K562 (cell line): ENCODE measurements around the gene GRIA4. TPM values are rescaled to one million over a fixed set of nuclear protein-coding genes. Genes with fewer than 3 reads are reported as not detected.

Experiments
- ATAC-seq: fragments of 200-7000 bp; cut with Tn5 transposase; 3 replicates; pipeline ENCODE4 v1.9.1; 2020; ENCODE audit warnings: moderate library complexity
- BruUV-seq: library from RNA; stranded (reverse); fragments of 400-500 nt; replicated peaks from 2 replicates; lab custom pipeline; 2021; lab: Mats Ljungman, UMichigan
- CTCF ChIA-PET: fragments of 300-600 bp; formaldehyde crosslinking; extraction: SDS; loops from one replicate; lab custom pipeline; 2021; ENCODE audit warnings: low intra/inter-chr PET ratio; lab: Yijun Ruan, JAX
- POLR2A ChIA-PET: fragments of 300-600, 350-650 bp; sonication (Branson Sonifier 250); formaldehyde crosslinking; extraction: SDS; loops from one replicate; lab custom pipeline; 2021; ENCODE audit warnings: antibody characterized with exemption, inconsistent platforms; lab: Yijun Ruan, JAX
- DNase-seq, 4 experiments: peaks; one replicate each; pipeline versions ENCODE4 v3.0.0 to v3.0.0-alpha.2; 2011 to 2018; ENCODE audit warnings: low spot score in 3 of 4, mixed read lengths in 3 of 4; ENCODE audit errors: extremely low read depth in 1 of 4
- FAIRE-seq: peaks from 2 replicates; lab custom pipeline; 2011; peaks lifted over from hg19 to GRCh38; lab: Jason Lieb, UNC
- H2AFZ ChIP-seq: 2 replicates; pipeline ENCODE4 v1.6.0; 2011; ENCODE audit warnings: low read depth, low read length, control low read depth, inconsistent platforms
- H3K27ac ChIP-seq: fragments of 200-600 bp; 3 replicates; pipeline ENCODE4 v1.8.0; 2011; ENCODE audit warnings: low read depth, mild to moderate bottlenecking, control low read depth, inconsistent platforms, low read length, moderate library complexity, mixed read lengths; ENCODE audit errors: extremely low read depth
- H3K27me3 ChIP-seq, 2 experiments: fragments of 300-600 bp in 1 of 2; 2 replicates in 1 of 2; 3 replicates in 1 of 2; pipeline versions ENCODE4 v1.6.0 to v1.8.0; 2011; ENCODE audit warnings: inconsistent platforms in 2 of 2, low read length in 2 of 2, mild to moderate bottlenecking in 1 of 2, mixed read lengths in 1 of 2, moderate library complexity in 1 of 2; ENCODE audit not compliant: control insufficient read depth in 2 of 2, insufficient read depth in 2 of 2
- H3K36me3 ChIP-seq: fragments of 300-600 bp; 3 replicates; pipeline ENCODE4 v1.8.0; 2011; ENCODE audit warnings: mild to moderate bottlenecking, low read length, inconsistent platforms; ENCODE audit not compliant: control insufficient read depth, insufficient read depth
- H3K4me1 ChIP-seq, 2 experiments: fragments of 200-600 bp in 1 of 2; replicated peaks in 1 of 2; 2 replicates in 1 of 2; 3 replicates in 1 of 2; pipeline versions ENCODE4 v1.5.1 to v1.8.0; 2011; ENCODE audit warnings: inconsistent platforms in 2 of 2, low read length in 2 of 2, mild to moderate bottlenecking in 1 of 2, mixed read lengths in 1 of 2, moderate library complexity in 1 of 2; ENCODE audit not compliant: control insufficient read depth in 2 of 2, insufficient read depth in 2 of 2
- H3K4me2 ChIP-seq: 2 replicates; pipeline ENCODE4 v1.6.1; 2011; ENCODE audit warnings: low read length, control low read depth, inconsistent platforms, mixed read lengths; ENCODE audit not compliant: insufficient read depth
- H3K4me3 ChIP-seq: fragments of 200-600 bp; sonication (generic), shearing (Covaris generic); 2 replicates; pipeline ENCODE4 v1.5.1; 2016; ENCODE audit warnings: control low read depth, inconsistent platforms
- H3K79me2 ChIP-seq: fragments of 200-600 bp; 3 replicates; pipeline ENCODE4 v1.8.0; 2011; ENCODE audit warnings: low read length, inconsistent platforms; ENCODE audit not compliant: control insufficient read depth, insufficient read depth
- H3K9ac ChIP-seq, 2 experiments: 2 replicates each; pipeline versions ENCODE4 v1.6.0 to v1.6.1; 2011; ENCODE audit warnings: low read depth in 2 of 2, low read length in 2 of 2, control low read depth in 1 of 2, inconsistent platforms in 1 of 2, mild to moderate bottlenecking in 1 of 2, mixed read lengths in 1 of 2; ENCODE audit not compliant: insufficient read depth in 1 of 2
- H3K9me1 ChIP-seq: one replicate; pipeline ENCODE4 v1.6.0; 2011; ENCODE audit warnings: inconsistent platforms, mild to moderate bottlenecking, low read length, moderate library complexity; ENCODE audit not compliant: control insufficient read depth, insufficient read depth
- H3K9me3 ChIP-seq: replicated peaks from 2 replicates; pipeline ENCODE4 v1.5.1; 2011; ENCODE audit warnings: low read depth, low read length, inconsistent platforms; ENCODE audit not compliant: control insufficient read depth, insufficient read depth
- H4K20me1 ChIP-seq: replicated peaks from 2 replicates; pipeline ENCODE4 v1.6.1; 2011; ENCODE audit warnings: low read length, inconsistent platforms, mixed read lengths; ENCODE audit not compliant: control insufficient read depth, insufficient read depth
- C11orf30 ChIP-seq: fragments of 450-650 bp; IDR thresholded peaks from 2 replicates; pipeline ENCODE4 v1.6.1; 2016; ENCODE audit warnings: low read depth, mild to moderate bottlenecking
- FOSL1 ChIP-seq: fragments of 200-800 bp; sonication (Bioruptor generic); conservative IDR thresholded peaks from 2 replicates; pipeline ENCODE4 v1.6.1; 2016; ENCODE audit warnings: missing genetic modification characterization, missing compliant biosample characterization
- HDAC1 ChIP-seq, 2 experiments: fragments of 450-650 bp; IDR thresholded peaks; 2 replicates each; pipeline ENCODE4 v1.6.1; 2016 to 2017; ENCODE audit warnings: inconsistent platforms in 1 of 2, mild to moderate bottlenecking in 1 of 2, moderate library complexity in 1 of 2
- HDAC8 ChIP-seq: fragments of 450-650 bp; IDR thresholded peaks from 2 replicates; pipeline ENCODE4 v1.6.1; 2016; ENCODE audit warnings: mild to moderate bottlenecking, missing genetic modification characterization, moderate library complexity, missing compliant biosample characterization
- ILF3 ChIP-seq: fragments of 450-650 bp; IDR thresholded peaks from 2 replicates; pipeline ENCODE4 v1.6.1; 2018; ENCODE audit warnings: antibody characterized with exemption, mild to moderate bottlenecking, moderate library complexity, borderline replicate concordance
- IRF2 ChIP-seq: sonication (generic); formaldehyde crosslinking; IDR thresholded peaks from 2 replicates; pipeline ENCODE4 v1.8.1; 2022; ENCODE audit warnings: mild to moderate bottlenecking, missing genetic modification reagents
- KHSRP ChIP-seq: fragments of 450-650 bp; IDR thresholded peaks from 2 replicates; pipeline ENCODE4 v1.6.1; 2017
- MEIS2 ChIP-seq: fragments of 450-650 bp; IDR thresholded peaks from 2 replicates; pipeline ENCODE4 v1.6.1; 2014; ENCODE audit warnings: mild to moderate bottlenecking; ENCODE audit not compliant: partially characterized antibody
- SREBF1 ChIP-seq: fragments of 150-350 bp; IDR thresholded peaks from 2 replicates; pipeline ENCODE4 v1.6.1; 2014; ENCODE audit warnings: antibody characterized with exemption, low read depth, low read length, borderline replicate concordance
- ZC3H4 ChIP-seq: sonication (generic); formaldehyde crosslinking; IDR thresholded peaks from 2 replicates; pipeline ENCODE4 v1.9.0; 2021; ENCODE audit warnings: missing genetic modification reagents, borderline replicate concordance
- ZNF165 ChIP-seq: fragments of 250-450 bp; sonication (Bioruptor Pico); IDR thresholded peaks from 2 replicates; pipeline ENCODE4 v1.4.0; 2020; ENCODE audit warnings: borderline replicate concordance
- ZNF316 ChIP-seq: fragments of 450-650 bp; IDR thresholded peaks from 2 replicates; pipeline ENCODE4 v1.6.1; 2016
- ZNF431 ChIP-seq: sonication (generic); formaldehyde crosslinking; IDR thresholded peaks from 2 replicates; pipeline ENCODE4 v1.8.0; 2022; ENCODE audit warnings: mild to moderate bottlenecking, missing genetic modification reagents
- WGBS: fragments of 100-300 bp; shearing (Covaris generic); methylation state at CpG from one replicate; pipeline ENCODE4 v1.1.6; 2016; ENCODE audit warnings: low coverage, mixed read lengths; ENCODE audit not compliant: insufficient coverage; ENCODE audit errors: missing lambda C conversion rate; 5-methylcytosine and 5-hydroxymethylcytosine counted together
- in situ Hi-C: fragments of 300-500 bp; cut with MboI; formaldehyde crosslinking; loops from 4 replicates; pipeline ENCODE4 v1.15.0; 2018; ENCODE audit warnings: inconsistent platforms, mixed read lengths
- intact Hi-C: fragments of 100-400 bp; cut with micrococcal nuclease; formaldehyde crosslinking; loops from 2 replicates; pipeline ENCODE4 v1.14.2; 2022
- polyA plus RNA-seq, 8 experiments: library from polyadenylated mRNA; depleted of rRNA in 4 of 8; stranded (reverse) in 5 of 8; unstranded in 3 of 8; fragments of >200 nt; fragmentation: Nextera tagmentation in 2 of 8; fragmentation: Illumina TruSeq in 1 of 8; extraction: Ambion mirVana in 2 of 8; extraction: Trizol in 1 of 8; gene quantifications; 2 replicates each; pipeline versions ENCODE4 v1.2.1 to v1.2.3, GENCODE V29; 2011 to 2014; ENCODE audit warnings: inconsistent platforms in 1 of 8, missing spikeins in 1 of 8
- total RNA-seq, 7 experiments: library from RNA; depleted of rRNA in 6 of 7; stranded (reverse); fragments of >200 nt in 6 of 7; fragmentation: Illumina TruSeq in 2 of 7; extraction: Trizol in 2 of 7; gene quantifications; 2 replicates each; pipeline versions ENCODE4 v1.2.1 to v1.2.3, GENCODE V29; 2011 to 2021; ENCODE audit warnings: low replicate concordance in 1 of 7
- TF ChIP-seq, protein P1 (sequence below): fragments of 250-450 bp; sonication (Bioruptor Pico); IDR thresholded peaks from 2 replicates; pipeline ENCODE4 v1.8.0; 2022; ENCODE audit warnings: inconsistent platforms
- TF ChIP-seq, protein P2 (sequence below): fragments of 450-650 bp; IDR thresholded peaks from 2 replicates; pipeline ENCODE4 v1.6.1; 2016

Gene GRIA4
- total and polyA plus RNA-seq, 9 of the 15 experiments (the other 6 are each of a cell fraction or from before 2014, with no cell fraction given): not detected

DNA sequence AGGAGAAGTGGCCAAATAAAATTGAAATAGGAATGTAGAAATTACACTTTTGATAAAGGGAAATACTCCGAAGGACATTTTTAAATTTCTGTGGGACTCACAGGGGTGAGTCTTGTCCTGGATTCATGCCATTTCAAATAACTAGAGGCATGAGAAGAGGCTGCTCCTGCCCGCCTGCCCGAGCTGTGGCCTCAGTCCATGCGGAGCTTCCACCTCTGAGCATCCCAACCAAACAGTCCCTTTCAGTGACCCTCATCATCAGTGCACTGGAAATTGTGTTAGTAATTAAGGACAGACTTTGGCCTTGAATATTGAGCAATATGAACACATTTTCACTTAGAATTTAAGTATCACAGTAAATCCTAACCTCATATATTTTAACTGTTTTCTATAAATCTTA is 25.6 kb downstream of the GRIA4 start:
- CTCF ChIA-PET: no interaction called here
- H3K79me2 ChIP-seq: no peaks in the 10 kb centered on the region
- DNase-seq: no peak
- H3K4me2 ChIP-seq: no peak overlapping the region
- in situ Hi-C loops: no loop called here
- intact Hi-C loops: no loop called here
- H3K36me3 ChIP-seq: no peaks in the 10 kb centered on the region
- WGBS: 7% methylated on average over 4 of the region's 4 CpGs
- H3K4me3 ChIP-seq: no peak overlapping the region
- H3K9me1 ChIP-seq: no peaks in the 10 kb centered on the region
- ATAC-seq: no peak
- POLR2A ChIA-PET: no interaction called here
- H3K4me1 ChIP-seq: no peaks in the 10 kb centered on the region
- no peak overlapping the region for H3K27ac ChIP-seq
- no peak for FAIRE-seq
- H3K9ac ChIP-seq: no peak overlapping the region
- no peaks in the 10 kb centered on the region; the same call in 1 of the 2 replicates for H3K9me3 ChIP-seq
- H3K27me3 ChIP-seq: no peaks in the 10 kb centered on the region
- H2AFZ ChIP-seq: no peak overlapping the region
- TF ChIP-seq HDAC1 (IDR thresholded peaks at IDR 0.05): no peak
- TF ChIP-seq KHSRP: no peak
- TF ChIP-seq SREBF1: no peak
- no peak for TF ChIP-seq ILF3
- no TSS peak for BruUV-seq
- H4K20me1 ChIP-seq: no peaks in the 10 kb centered on the region

DNA sequence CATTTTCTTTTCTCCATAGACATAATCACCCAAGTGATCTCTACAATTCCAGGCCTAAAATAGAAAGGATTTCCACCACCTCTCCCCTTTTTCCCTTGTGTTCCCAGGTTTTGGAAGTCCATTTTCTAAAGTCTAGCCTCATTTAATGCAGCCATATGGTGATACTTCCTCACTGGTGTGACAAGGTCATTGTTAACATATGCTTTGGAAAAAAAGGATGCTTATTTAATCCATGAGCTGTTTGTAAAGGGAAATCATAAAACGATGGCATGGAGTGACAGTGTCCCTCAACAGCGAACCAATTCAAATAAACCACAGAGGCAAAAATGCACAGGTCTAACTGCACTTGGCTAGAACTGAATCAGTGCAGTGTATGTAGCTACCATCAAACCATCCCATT is 26.6 kb downstream of the GRIA4 start:
- in situ Hi-C loops (no loop called here), intact Hi-C loops (no loop called here)
- Histone ChIP-seq H2AFZ (no peak overlapping the region), H3K4me1 (no peaks in the 10 kb centered on the region), H3K4me2 (no peak overlapping the region), H3K4me3 (no peak overlapping the region), H3K9ac (no peak overlapping the region), H3K9me1 (no peaks in the 10 kb centered on the region), H3K36me3 (no peaks in the 10 kb centered on the region), H3K27me3 (no peaks in the 10 kb centered on the region), H3K79me2 (no peaks in the 10 kb centered on the region), H4K20me1 (no peaks in the 10 kb centered on the region), H3K9me3 (no peaks in the 10 kb centered on the region; the same call in 1 of the 2 replicates), H3K27ac (no peak overlapping the region)
- CTCF ChIA-PET: no interaction called here
- BruUV-seq: no TSS peak
- FAIRE-seq (no peak), ATAC-seq (no peak), DNase-seq (no peak)
- 0% methylated on average over 2 of the region's 2 CpGs for WGBS
- POLR2A ChIA-PET: no interaction called here
- TF ChIP-seq IRF2 (CRISPR knock-in tag): no peak
- no peak for TF ChIP-seq C11orf30
- no peak for TF ChIP-seq HDAC8 (tag)
- TF ChIP-seq, protein P1, sequence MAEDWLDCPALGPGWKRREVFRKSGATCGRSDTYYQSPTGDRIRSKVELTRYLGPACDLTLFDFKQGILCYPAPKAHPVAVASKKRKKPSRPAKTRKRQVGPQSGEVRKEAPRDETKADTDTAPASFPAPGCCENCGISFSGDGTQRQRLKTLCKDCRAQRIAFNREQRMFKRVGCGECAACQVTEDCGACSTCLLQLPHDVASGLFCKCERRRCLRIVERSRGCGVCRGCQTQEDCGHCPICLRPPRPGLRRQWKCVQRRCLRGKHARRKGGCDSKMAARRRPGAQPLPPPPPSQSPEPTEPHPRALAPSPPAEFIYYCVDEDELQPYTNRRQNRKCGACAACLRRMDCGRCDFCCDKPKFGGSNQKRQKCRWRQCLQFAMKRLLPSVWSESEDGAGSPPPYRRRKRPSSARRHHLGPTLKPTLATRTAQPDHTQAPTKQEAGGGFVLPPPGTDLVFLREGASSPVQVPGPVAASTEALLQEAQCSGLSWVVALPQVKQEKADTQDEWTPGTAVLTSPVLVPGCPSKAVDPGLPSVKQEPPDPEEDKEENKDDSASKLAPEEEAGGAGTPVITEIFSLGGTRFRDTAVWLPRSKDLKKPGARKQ (CRISPR knock-in tag): no peak
- no peak for TF ChIP-seq FOSL1 (tag)
- no peak for TF ChIP-seq ZNF431
- TF ChIP-seq ZNF316: no peak
- TF ChIP-seq MEIS2: no peak
- TF ChIP-seq ZC3H4 (CRISPR knock-in tag): no peak
- TF ChIP-seq ZNF165 (CRISPR knock-in tag): no peak
- TF ChIP-seq, protein P2, sequence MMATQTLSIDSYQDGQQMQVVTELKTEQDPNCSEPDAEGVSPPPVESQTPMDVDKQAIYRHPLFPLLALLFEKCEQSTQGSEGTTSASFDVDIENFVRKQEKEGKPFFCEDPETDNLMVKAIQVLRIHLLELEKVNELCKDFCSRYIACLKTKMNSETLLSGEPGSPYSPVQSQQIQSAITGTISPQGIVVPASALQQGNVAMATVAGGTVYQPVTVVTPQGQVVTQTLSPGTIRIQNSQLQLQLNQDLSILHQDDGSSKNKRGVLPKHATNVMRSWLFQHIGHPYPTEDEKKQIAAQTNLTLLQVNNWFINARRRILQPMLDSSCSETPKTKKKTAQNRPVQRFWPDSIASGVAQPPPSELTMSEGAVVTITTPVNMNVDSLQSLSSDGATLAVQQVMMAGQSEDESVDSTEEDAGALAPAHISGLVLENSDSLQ: no peak
